ENCODE results near the gene KCNQ2.
A peak's percentile ranks its signal among the peaks of the same experiment; 100 is the strongest.

KCNQ2 gene

DNA sequence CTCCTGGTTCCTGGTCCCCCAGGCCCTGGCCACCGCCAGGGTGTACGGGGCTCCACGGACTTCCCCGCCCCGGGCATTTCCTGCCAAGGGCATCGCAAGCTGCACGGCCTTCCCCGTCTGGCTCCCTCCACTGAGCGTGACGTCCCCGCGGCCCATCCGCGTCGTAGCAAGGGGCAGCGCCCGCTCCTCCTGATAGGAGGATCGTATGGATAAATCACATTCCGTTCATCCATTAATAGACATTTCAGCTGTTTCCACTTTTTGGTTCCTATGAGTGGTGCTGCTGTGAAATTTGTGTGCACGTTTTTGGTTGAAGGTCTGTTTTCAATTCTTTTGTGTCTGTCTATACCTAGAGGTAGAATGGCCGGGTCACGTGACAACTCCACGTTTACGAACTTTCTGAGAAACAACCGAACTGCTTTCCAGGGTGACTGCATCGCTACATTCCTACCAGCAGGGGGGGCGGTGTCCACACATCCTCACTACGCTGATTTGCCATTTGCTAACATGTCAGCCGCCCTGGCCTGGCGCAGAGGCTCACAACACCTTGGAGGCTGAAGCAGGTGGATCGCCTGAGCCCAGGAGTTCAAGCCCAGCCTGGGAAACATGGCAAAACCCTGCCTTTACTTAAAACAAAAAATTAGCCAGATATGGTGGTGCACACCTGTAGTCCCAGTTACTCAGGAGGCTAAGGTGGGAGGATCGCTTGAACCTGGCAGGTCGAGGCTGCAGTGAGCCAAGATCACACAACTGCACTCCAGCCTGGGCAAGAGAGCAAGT lies 37.7 kb downstream of the KCNQ2 start:
- peak; percentile 53 to 69 for DNase-seq (ENCODE audit: low read depth in 2 of 2)

DNA sequence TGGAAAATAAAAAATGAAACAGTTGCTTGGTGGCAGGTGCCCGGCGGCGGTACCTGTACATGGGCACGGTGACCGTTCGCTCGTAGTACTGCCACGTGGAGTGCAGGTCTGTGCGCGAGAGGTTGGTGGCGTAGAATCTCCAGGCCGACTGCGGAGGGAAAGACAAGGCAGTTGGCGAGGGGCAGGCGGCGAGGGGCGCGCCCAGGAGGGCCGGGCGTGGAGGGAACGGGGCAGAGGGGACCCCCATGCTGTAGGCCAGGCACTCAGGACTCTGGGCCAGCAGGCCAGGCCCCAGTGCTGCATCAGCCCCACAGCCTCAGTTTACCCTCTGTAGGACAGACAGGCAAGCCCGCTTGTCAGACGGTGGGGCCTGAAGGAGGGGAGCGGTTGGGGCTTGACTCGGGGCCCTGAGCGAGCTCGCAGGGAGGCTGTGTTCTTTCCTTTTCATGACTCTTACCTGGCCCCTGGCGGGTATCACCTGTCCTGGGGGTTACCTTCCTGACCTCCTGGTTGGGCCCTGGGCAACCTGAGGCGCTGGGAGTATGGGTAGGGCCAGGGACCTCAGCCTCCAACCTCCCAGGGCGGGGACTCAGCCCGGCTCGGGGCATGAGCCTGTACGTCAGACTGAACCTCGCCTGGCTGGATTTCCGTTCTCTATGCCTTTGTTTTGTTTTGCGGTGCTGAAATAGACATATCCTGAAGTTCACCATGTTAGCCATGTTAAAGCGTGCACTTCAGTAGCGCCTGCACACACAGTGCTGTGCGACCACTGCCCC lies 38.5 kb downstream of the KCNQ2 start:
- DNase-seq (ENCODE audit: low read depth in 2 of 2) = no peak

DNA sequence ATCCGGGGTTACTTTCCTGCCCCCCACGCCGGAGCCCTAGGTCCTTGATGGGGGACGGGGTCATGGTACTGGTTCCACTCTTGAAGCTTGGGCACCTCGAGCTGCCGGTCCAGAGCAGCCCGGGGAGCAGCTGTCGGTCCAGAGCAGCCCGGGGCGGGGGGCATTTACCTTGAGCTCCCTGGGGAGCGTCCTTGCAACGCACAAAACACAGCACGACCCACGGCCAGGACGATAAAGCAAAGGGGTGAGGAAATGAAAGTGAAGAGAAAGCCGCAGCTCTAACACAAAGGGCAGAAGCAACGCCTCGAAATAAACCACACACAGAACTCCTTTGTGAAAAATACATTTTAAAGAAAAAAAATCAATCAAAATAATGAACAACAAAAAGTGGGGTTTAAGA lies 39.1 kb downstream of the KCNQ2 start:
- DNase-seq (ENCODE audit: low read depth in 2 of 2) = no peak

DNA sequence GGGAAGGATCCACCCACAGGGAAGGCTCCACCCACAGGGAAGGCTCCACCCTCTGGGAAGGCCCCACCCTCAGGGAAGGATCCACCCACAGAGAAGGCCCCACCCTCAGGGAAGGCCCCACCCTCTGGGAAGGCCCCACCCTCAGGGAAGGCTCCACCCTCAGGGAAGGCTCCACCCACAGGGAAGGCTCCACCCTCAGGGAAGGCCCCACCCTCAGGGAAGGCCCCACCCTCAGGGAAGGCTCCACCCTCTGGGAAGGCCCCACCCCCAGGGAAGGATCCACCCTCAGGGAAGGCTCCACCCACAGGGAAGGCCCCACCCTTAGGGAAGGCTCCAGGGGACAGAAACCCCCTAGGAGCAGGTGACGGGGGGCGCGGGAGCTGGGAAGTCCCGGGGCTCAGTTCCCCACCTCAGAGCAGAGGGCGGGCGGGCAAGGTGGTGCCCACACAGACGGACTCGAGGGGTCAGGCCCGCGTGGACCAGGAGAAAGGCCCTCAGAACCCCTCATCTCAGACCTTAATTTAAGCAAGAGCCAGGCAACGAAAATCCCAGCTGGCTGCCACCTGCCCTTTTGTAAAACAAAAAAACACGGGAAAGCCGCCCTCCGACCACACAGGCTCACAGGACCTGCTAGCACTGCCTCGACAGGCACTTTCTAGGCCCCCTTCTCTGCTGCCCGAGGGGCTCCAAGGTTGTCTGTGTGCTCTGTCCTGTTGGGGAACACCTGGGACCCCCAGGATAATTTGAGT lies 39.7 kb downstream of the KCNQ2 start:
- DNase-seq (ENCODE audit: low read depth in 2 of 2) = no peak

DNA sequence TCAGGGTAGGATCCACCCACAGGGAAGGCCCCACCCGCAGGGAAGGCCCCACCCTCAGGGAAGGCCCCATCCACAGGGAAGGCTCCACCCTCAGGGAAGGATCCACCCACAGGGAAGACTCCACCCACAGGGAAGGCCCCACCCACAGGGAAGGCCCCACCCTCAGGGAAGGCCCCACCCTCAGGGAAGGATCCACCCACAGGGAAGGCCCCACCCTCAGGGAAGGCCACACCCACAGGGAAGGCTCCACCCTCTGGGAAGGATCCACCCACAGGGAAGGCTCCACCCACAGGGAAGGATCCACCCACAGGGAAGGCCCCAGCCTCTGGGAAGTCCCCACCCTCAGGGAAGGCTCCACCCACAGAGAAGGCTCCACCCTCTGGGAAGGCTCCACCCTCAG lies 40.5 kb downstream of the KCNQ2 start:
- DNase-seq (ENCODE audit: low read depth in 2 of 2) = no peak

DNA sequence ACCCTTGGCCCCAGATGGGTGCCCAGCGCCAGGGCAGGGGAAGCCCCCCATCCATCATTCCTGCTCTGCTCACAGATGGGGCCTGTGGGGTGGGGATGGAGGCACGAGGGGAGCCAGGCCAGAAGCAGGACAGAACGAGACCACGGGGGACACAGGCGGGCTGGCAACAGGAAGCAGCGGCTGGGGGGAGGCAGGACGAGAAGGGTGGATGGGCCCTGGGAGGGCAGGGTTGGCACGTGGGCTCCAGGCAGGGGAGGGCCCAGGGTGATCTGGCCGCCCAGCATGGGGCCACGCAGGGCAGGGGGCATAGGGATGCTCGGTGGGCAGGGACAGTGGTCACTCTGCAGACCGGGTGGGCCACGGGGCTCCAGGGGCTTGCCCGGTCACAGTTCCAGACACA lies 41.6 kb downstream of the KCNQ2 start:
- no peak for DNase-seq (ENCODE audit: low read depth in 2 of 2)

DNA sequence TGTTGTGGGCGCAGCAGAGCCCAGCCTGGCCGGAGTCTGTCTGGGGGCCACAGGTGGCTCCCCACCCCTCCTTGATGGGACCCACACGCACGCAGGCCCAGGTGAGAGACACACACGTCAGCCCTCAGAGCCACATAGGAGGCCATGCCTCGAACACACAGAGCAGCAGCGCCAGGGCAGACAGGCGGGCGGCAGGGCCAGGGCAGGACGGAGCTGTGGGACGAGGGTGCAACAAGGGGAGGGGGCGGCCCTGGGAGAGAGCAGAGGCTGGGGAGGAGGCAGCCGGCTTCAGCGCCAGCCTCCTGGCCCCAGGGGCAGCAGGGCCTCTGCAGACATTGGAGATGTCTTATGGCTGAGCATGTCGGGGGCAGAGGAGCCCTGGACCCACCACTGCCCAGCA lies 42.5 kb downstream of the KCNQ2 start:
- no peak for DNase-seq (ENCODE audit: low read depth in 2 of 2)

DNA sequence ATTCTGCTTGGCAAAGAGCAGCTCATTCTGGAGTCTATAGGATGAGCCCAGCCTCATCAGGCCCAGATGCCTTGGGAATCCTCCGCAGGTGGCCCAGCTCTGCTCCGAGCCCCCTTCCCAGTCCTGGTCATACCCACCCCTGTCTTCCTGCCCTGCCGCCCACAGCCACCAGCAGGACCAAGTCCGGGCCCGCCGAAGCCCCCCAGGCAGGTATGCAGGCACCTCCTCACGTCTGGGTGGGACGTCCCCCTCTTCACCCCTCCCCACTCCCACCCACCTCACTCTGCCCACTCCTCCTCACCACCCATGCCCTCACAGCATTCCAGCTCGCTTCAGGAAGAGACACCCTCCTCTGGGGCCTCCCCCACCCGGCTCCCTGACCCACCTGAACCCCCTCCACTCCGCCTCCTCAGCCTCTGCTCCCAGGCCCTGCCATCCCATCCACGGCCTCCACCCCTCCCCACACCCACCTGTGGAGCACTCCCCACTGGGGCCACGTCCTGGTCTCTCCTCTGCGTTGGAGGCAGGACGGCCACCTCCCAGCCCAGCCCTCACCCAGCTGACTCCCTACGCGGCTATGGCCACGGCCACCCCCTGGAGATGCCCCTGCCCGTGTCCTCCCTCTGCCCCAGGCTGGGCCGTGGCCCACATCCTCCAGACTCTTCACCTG lies 43.4 kb downstream of the KCNQ2 start:
- DNase-seq (ENCODE audit: low read depth in 2 of 2) = no peak

DNA sequence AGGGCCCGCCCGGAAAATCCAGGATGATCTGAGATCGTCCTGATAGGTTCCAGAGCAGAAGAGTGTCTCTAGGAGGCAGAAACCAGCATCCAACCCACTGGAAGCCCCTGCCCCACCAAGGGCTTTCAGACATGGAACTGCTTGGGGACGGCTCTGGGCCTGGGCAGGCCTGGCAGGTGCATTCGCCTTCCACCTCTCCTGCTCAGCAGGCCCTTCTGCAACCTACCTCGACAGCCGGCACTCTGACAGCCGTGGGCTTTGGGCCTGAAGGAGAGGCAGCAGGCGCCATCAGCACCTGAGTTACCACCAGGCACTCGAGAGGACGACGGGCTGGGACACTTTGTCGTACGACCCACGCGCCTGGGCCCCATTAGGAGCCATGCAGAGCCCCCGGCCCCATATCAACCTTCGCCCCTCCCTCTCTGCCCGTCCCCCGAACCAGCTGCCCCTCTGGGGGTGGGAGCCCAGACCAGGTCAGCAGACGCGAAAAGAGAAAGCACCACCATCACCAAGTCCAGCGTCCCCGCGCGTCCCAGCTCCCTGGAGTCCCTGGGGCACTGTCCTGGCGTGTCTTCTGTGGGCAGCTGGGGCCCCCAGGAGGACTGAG lies 44.6 kb downstream of the KCNQ2 start:
- DNase-seq (ENCODE audit: low read depth in 2 of 2) = no peak

DNA sequence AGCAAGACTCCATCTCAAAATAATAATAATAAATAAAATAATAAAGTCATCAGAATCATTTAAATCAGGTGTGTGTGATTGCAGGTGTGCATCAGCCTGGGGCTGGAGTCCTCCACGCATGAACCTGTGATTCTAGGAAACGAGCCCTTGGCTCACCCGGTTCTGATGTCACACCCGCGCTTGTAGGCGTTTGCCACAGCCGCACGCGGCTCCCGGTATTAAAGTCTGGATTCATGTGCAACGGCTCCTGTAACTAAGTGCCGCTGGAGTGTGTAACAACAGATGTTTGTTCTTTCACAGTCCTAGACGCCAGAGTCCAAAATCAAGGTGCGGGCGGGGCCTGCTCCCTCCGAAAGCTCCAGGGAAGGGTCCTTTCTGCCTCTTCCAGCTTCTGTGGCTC lies 45.2 kb downstream of the KCNQ2 start:
- DNase-seq (ENCODE audit: low read depth in 2 of 2) = no peak

DNA sequence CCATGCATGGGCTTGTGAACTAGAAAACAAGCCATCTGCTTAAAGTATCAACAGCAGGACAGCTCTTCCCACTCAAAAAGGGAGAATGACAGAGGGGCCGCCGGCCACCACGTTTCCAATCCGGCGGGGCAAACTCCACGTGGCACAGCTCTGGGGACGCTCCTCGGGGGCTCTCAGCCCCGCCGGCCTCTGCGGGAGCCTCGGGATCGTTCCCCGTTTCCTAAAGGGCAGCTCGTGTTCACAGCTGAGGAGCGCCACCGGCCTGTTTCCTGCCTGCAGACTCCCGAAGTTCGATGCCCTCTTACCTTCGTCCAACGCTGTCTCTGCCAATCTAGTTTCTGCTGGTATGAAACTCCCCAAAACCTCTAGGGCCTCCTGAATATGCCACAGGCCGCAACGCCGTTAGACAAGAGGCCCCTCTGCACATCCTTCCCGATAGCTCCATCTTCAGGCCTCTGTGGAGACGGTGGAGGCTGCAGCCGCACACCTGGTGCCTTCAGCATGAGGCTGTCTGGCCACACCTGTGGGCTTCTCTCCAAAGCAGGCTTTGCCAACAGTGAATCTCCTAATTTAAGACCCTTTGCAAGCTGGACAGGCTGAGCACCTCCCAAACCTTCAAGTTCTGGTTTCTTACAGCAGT lies 46.5 kb downstream of the KCNQ2 start:
- DNase-seq (ENCODE audit: low read depth in 2 of 2) = no peak

DNA sequence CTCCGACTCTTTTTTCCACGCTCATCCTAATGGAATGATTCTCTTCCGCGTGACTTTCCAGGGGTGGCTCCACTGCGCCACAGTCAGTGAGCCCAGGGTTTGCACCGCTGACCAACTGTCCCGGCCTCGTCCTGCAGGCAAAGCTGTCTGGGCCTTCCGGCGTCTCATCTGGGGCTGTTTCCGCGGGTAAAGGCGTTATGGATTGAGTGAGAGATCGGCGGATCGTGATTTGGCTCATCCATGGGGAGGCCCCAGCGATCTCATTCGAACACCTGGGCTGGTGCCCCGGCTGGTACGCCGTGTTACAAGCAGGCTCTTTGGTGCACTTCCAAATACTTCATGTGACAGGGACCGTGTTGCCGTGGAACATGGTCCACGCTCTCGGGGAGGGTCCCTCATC lies 47.8 kb downstream of the KCNQ2 start:
- no peak for DNase-seq (ENCODE audit: low read depth in 2 of 2)

DNA sequence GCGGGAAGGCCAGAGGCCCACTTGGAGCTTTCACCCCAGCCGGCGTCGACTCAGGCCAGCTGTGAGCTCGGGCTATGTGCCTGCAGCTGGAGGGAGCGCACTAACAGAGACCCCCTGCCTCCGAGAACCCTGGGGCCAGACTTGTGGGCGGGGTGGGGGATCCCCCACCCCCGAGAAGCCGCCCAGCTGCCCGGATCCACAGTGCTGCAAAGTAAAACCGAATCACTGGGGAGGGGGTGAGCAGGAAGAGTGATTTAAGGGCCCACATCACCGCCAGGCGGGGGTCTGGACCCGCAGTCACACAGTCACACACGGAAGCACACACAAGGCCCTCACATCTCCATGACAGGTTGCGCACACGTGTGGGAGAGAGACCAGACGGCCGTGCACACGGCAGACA lies 48.7 kb downstream of the KCNQ2 start:
- DNase-seq (ENCODE audit: low read depth in 2 of 2) = no peak

DNA sequence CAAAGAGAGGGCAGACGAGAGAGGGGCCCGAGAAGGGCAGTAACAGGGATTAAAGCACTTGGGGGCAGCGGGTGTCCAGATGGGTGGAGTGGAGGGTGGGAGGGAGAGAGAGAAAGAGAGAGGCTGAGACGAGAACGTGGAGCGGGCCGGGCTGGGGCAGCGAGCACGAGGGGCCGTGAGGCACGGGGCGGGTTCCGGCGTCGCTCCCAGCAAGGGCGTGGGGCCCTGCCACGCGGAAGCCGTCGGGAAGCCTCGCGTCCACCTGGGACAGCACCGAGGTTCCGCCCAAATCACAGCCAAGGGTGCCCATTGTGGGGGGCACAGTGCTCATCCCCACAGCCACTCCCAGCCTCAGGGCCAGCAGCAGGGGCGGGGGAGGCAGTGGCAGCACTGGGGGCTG lies 49.8 kb downstream of the KCNQ2 start:
- DNase-seq (ENCODE audit: low read depth in 2 of 2) = no peak

DNA sequence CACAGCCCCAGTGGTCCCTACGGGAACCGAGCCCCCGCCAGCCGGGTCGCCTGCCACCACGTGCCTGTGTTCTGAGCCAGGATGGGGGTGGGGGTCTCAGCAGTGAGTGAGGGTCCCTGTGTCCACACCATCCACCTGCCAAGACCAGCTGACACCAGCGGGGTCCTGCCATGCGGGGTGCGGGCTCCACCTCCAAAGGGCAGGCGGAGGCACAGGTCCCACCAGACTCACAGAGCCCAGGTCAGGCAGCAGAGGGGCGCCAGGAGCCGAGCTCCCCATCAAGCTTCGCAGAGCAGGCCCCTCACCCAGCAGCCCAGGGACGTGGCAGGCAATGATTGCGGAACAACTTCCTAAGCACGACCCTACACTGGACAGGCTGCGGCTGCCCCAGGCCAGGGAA lies 50.5 kb downstream of the KCNQ2 start:
- no peak for DNase-seq (ENCODE audit: low read depth in 2 of 2)

DNA sequence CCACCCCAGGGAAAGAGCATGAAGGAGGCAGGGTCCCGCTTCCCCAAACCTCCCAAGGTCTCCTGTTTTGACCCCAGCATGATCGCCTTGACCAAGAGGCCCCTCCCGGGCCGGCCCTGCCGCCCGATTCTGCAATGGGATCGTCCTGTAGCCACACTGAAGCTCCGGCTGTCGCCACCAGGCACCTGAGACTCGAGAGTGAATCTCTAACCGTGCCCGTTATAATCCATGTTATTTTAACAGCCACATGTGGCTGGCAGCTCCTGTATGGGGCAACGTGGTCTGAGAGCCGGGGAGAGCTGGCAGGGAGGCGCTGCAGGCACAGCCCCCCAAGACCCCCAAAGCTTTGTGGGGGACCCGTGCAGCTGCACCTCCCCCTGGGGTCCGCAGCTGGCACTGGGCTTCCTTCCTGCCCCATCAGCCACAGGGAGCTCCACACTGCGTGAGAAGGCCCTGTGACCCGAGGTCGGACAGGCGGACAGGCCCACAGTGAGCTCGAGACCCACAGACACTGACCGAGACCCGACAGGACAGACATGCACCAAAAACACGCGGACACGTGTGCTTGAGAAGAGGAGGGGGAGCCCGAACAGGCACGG lies 51.3 kb downstream of the KCNQ2 start:
- no peak for DNase-seq (ENCODE audit: low read depth in 2 of 2)

DNA sequence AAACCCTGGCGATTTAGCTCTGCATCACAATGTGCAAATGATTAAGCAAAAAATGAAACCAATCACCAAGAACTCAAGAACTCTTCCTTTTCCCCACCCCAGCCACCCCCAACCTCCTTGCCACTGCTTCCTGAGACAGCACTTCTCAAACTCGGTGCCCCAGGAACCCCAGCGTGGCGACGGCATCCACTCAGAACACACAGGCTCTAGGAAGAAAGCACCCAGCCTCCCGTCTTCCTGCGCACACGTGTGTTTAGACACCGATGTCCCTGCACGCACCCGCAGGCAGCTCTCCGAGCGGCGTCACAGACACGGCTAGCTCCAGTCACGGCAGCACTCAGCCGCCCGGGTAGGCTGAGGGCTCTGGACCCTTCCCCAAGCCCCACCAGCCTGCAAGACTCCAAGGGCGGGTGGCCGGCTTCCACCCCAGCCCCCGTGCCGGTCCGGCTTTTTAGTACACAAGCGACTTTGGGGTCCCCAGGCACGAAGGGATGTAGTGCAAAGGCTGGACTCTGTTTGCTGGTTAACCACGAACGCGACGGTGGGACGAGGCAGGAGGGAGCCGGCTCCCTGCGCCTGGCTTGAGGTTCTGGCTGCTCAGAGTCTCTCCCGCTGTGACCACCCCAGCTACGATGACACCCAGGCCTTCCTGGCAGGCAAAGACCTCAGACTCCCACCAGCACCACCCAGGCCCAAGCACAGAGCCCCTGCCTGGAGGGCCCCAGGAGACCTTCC lies 51.9 kb downstream of the KCNQ2 start:
- no peak for DNase-seq (ENCODE audit: low read depth in 2 of 2)

DNA sequence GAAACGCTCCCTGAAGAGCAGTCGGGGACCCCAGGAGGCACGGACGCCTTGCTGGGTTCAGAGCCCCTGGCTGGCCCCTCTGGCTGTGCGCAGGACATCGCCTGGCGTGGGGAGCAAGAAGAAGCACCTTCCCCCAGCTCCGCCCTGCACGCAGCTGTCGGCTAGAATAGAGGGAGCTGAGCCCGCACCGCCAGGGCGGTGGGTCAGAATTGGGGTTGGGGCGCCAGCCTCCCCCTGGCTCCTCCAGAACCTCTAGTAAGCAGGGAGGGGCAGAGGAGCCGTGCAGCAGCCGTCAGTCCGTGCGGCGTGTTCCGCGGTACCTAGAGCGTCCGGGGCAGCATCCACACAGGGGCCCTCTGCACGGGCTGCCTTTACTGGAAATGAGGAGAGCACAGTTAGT lies 53.2 kb downstream of the KCNQ2 start:
- no peak for DNase-seq (ENCODE audit: low read depth in 2 of 2)

DNA sequence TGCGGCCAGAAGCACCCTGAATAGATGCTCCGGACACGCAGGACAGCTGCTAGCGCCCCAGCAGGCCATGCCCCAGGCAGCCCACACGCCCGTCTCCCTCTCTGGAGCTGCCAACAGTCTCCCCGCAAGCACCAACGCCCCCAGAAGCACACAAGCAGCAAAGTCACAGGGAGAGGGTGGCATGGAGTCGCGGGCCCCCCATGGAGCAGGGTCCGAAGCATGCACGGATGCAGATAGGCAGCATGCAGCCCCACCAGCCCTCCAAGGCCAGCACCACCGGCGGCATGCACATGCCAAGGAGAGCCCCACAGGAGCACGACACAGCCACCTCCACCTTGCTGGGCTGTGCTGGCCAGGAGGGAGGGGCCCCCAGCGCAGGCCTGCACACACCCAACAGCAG lies 53.8 kb downstream of the KCNQ2 start:
- DNase-seq (ENCODE audit: low read depth in 2 of 2) = no peak

DNA sequence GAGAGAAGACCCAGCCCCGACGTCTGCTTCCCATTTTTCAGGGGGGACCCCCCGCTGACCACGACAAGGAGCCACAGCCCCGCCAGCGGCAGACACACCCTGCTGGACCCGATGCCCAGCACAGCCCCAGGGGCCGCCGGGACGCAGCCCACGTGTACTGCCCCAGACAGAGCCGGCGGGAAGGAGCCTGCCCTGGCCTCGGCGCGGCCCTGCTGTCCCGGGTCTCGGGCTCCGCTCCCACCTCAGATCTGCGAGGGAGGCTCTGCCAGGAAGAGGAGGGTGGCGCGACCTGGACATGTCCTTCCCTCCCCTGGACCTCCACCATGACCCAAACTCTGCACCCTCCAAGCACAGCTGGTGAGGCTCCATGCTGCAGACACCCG lies 54.7 kb downstream of the KCNQ2 start:
- DNase-seq (ENCODE audit: low read depth in 2 of 2) = no peak

Measured in stimulated activated CD4-positive, alpha-beta T cell treated with anti-CD3 and anti-CD28 coated beads, Interleukin-1b, Interleukin-23, amount 100 ng/mL, for 4 hours (primary cell).